Activated T-cell treated with anti-CD3 and anti-CD28 coated beads, Interleukin-2, amount 50 U/mL, for 72 hours (primary cell): ENCODE data around the gene OR51S1. TPM values are rescaled to one million over a fixed set of nuclear protein-coding genes. Genes with fewer than 3 reads are reported as not detected.

Source experiments
- total RNA-seq, 2 donors: library from RNA; stranded (reverse); gene quantifications; one replicate each; pipeline ENCODE4 v1.2.3, GENCODE V29; 2022

The OR51S1 gene
- total RNA-seq, 2 donors from 2014 or later: not detected

Other genes with a start within 250 kb of the OR51S1 start
- gene TRIM68, start 241.0 kb downstream of the OR51S1 start, total RNA-seq: 10 to 100 TPM; 17.1 to 22.3 TPM
- not detected for gene OR51D1, start 211.7 kb downstream of the OR51S1 start, total RNA-seq
- gene OR51E1, start 205.2 kb downstream of the OR51S1 start, total RNA-seq: not detected
- gene OR51E2, start 151.4 kb downstream of the OR51S1 start, total RNA-seq: not detected
- not detected for gene MMP26, start 144.4 kb downstream of the OR51S1 start, total RNA-seq
- gene OR51F1, start 79.3 kb downstream of the OR51S1 start, total RNA-seq: not detected
- gene OR52R1, start 44.8 kb downstream of the OR51S1 start, total RNA-seq: not detected
- not detected for gene OR51F2, start 27.9 kb downstream of the OR51S1 start, total RNA-seq
- not detected for gene OR51T1, start 32.7 kb upstream of the OR51S1 start, total RNA-seq
- not detected for gene OR51A7, start 54.6 kb upstream of the OR51S1 start, total RNA-seq
- gene OR51G2, start 70.1 kb upstream of the OR51S1 start, total RNA-seq: not detected
- gene OR51G1, start 75.1 kb upstream of the OR51S1 start, total RNA-seq: not detected
- not detected for gene OR51A4, start 98.4 kb upstream of the OR51S1 start, total RNA-seq
- not detected for gene OR51A2, start 106.5 kb upstream of the OR51S1 start, total RNA-seq
- not detected for gene OR51L1, start 145.6 kb upstream of the OR51S1 start, total RNA-seq
- not detected for gene OR52J3, start 197.3 kb upstream of the OR51S1 start, total RNA-seq
- gene OR52E2, start 210.4 kb upstream of the OR51S1 start, total RNA-seq: not detected
- gene OR52E1, start 220.4 kb upstream of the OR51S1 start, total RNA-seq: not detected